Calu3 (cell line): ENCODE results near the gene EDAR. TPM values are rescaled to one million over a fixed set of nuclear protein-coding genes. Genes with fewer than 3 reads are reported as not detected.

Source experiments
- BruUV-seq: library from RNA; stranded (reverse); fragments of 400-500 nt; replicated peaks from 2 replicates; lab custom pipeline; 2021; lab: Mats Ljungman, UMichigan
- CTCF ChIA-PET: fragments of 300-600 bp; sonication (Branson Sonifier 250); formaldehyde crosslinking; loops from one replicate; lab custom pipeline; 2022; ENCODE audit warnings: antibody characterized with exemption; lab: Charles Lee
- DNase-seq: peaks from one replicate; pipeline ENCODE4 v3.0.0; 2022
- H3K27ac Mint-ChIP-seq: one replicate; pipeline ENCODE4 v1.8.0; 2022; ENCODE audit warnings: mixed read lengths; ENCODE audit not compliant: unreplicated experiment
- H3K27me3 Mint-ChIP-seq: one replicate; pipeline ENCODE4 v1.8.0; 2022; ENCODE audit warnings: mixed read lengths; ENCODE audit not compliant: unreplicated experiment
- H3K36me3 Mint-ChIP-seq: one replicate; pipeline ENCODE4 v1.8.0; 2022; ENCODE audit warnings: mild to moderate bottlenecking, moderate library complexity, mixed read lengths; ENCODE audit not compliant: insufficient read depth, unreplicated experiment
- H3K4me1 Mint-ChIP-seq: one replicate; pipeline ENCODE4 v1.8.0; 2022; ENCODE audit warnings: mild to moderate bottlenecking, low read depth, mixed read lengths; ENCODE audit not compliant: unreplicated experiment
- H3K4me3 Mint-ChIP-seq: one replicate; pipeline ENCODE4 v1.8.0; 2022; ENCODE audit warnings: mild to moderate bottlenecking, low read depth, moderate library complexity, mixed read lengths; ENCODE audit not compliant: unreplicated experiment
- H3K9me3 Mint-ChIP-seq: one replicate; pipeline ENCODE4 v1.8.0; 2022; ENCODE audit warnings: low read depth, mixed read lengths; ENCODE audit not compliant: unreplicated experiment
- intact Hi-C: fragments of 100-400 bp; cut with micrococcal nuclease; formaldehyde crosslinking; loops from one replicate; pipeline ENCODE4 v1.10.0; 2022; ENCODE audit not compliant: unreplicated experiment
- total RNA-seq: library from RNA; stranded (reverse); gene quantifications from 2 replicates; pipeline ENCODE4 v1.2.3, GENCODE V29; 2022
- TF ChIP-seq, protein P1 (sequence below): fragments of 200-600 bp; IDR thresholded peaks from one replicate; pipeline ENCODE4 v1.8.0; 2022; ENCODE audit warnings: antibody characterized with exemption; ENCODE audit not compliant: unreplicated experiment

EDAR gene
- total RNA-seq, 1 experiment from 2014 or later = not detected

DNA sequence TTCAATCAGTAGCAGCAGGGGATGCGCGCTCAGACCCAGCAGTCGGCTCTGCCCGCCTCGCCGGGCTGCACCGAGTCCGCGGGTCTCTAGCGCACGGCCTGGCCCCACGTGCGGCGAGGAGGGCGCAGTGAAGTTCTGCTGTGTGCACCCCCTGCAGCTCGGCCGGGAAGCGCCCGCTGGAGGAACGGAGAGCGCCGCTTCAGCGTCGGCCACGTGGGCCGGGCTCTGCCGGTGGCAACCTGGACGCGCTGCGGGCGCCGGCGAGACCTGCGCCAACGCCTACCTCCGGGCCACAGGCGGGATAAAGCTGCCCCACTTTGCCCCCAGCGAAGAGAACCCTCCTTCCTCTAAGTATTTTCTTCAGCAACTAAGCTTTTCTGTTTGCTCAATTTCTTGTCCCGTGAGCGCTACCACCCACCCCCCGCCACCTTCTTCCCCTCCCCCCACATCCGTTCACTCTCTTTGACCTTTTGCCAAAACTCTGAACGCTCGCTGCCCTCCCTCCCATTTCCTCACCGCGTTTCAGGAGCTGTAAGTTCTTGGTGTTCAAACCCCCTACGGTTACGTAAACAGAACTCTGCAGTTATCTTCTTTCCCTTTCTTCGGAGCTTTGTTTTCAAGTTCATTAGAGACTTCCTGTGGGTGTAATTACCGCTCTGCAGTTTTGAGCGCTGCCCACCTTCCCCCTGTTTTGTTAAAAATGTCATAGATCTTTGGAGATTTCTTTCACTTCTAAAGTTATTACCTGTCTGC is 42.6 kb upstream of the EDAR start:
- Mint-ChIP-seq H3K9me3 (no peaks in the 10 kb centered on the region), H3K36me3 (peaks cover 13% of the 10 kb centered on the region), H3K4me1 (no peaks in the 10 kb centered on the region), H3K4me3 (peak overlapping the region; percentile 60), H3K27ac (no peak overlapping the region), H3K27me3 (peaks cover 19% of the 10 kb centered on the region)
- CTCF ChIA-PET = interaction anchor here (0.6 to 0.9 kb wide), 2 partner anchors 30 to 43 kb away, joined by 3 to 4 read pairs; no protein-coding TSS in a partner anchor
- TF ChIP-seq, protein P1, sequence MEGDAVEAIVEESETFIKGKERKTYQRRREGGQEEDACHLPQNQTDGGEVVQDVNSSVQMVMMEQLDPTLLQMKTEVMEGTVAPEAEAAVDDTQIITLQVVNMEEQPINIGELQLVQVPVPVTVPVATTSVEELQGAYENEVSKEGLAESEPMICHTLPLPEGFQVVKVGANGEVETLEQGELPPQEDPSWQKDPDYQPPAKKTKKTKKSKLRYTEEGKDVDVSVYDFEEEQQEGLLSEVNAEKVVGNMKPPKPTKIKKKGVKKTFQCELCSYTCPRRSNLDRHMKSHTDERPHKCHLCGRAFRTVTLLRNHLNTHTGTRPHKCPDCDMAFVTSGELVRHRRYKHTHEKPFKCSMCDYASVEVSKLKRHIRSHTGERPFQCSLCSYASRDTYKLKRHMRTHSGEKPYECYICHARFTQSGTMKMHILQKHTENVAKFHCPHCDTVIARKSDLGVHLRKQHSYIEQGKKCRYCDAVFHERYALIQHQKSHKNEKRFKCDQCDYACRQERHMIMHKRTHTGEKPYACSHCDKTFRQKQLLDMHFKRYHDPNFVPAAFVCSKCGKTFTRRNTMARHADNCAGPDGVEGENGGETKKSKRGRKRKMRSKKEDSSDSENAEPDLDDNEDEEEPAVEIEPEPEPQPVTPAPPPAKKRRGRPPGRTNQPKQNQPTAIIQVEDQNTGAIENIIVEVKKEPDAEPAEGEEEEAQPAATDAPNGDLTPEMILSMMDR = no peak
- no TSS peak for BruUV-seq
- peak; percentile 46 for DNase-seq
- intact Hi-C loops = no loop called here

DNA sequence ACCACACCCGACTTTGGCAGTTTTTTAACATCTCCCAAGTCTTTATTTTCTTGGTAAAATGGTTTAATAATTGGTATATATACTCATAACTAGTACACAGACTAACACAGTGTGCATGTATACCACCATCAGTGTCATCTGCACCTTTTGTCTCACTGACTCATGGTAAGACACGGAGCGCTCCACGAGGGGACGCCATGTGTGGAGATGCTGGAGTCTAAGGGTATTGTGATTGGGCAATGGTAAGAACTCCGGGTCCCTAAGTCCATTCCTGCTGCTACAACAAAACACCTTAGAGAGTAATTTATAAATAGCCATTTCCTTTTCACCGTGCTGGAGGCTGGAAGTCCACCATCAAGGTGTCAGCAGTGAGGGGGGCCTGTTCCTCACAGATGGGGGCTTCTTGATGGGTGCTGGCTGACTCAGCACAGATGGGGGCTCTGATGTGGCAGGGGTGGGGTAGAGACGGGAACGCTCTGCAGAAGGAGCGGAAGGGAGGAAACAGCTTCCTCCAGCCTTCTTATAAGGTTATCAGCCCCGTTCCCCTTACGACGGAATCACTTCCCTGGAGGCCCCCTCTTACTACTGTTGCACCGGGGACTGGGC is 42.0 kb upstream of the EDAR start:
- H3K36me3 Mint-ChIP-seq = peaks cover 13% of the 10 kb centered on the region
- TF ChIP-seq, protein P1 = no peak
- no peak overlapping the region for H3K27ac Mint-ChIP-seq
- intact Hi-C loops = no loop called here
- CTCF ChIA-PET = no interaction called here
- H3K4me3 Mint-ChIP-seq = peak overlapping the region; percentile 60
- H3K9me3 Mint-ChIP-seq = no peaks in the 10 kb centered on the region
- H3K27me3 Mint-ChIP-seq = peaks cover 19% of the 10 kb centered on the region
- H3K4me1 Mint-ChIP-seq = no peaks in the 10 kb centered on the region
- BruUV-seq = no TSS peak
- DNase-seq = no peak

DNA sequence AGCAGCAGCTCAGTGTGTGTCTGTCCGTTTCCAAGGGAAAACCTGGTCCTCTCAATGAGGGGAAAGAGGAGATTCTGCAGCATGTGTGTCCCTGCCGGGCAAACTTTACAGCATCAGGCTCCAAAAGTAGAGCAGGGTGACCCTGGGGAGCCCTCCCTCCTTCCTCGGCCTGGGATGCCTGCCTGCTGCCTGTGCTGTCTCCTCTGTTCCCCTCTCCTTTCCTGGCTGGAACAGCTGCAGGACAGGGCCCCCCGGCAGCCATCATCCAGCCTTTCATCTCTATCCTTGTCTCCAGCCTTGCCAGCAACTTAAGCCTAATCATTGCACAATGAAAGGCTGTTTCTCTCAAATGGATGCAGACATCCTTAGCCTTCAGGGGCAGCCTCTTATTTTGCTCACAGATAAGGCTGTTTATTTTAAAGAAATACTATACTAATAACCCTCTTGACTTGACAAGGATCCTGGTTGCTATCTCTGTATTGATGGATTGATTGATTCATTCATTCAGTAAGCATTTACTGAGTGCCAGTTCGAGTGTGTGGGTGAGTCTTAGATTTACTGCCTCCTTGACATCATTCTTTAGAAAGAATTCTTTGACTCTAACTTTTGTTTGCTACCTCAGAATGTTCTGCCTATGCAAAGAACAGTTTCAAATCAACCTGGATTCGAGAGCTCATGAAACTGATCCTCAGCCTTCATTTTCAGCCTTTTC is 40.6 kb upstream of the EDAR start:
- no peak for DNase-seq
- Mint-ChIP-seq H3K4me3 (no peak overlapping the region), H3K4me1 (no peaks in the 10 kb centered on the region), H3K36me3 (peaks cover 13% of the 10 kb centered on the region), H3K27ac (no peak overlapping the region), H3K27me3 (peaks cover 11% of the 10 kb centered on the region), H3K9me3 (no peaks in the 10 kb centered on the region)
- intact Hi-C loops = no loop called here
- BruUV-seq = no TSS peak
- CTCF ChIA-PET = no interaction called here
- TF ChIP-seq, protein P1 = no peak

DNA sequence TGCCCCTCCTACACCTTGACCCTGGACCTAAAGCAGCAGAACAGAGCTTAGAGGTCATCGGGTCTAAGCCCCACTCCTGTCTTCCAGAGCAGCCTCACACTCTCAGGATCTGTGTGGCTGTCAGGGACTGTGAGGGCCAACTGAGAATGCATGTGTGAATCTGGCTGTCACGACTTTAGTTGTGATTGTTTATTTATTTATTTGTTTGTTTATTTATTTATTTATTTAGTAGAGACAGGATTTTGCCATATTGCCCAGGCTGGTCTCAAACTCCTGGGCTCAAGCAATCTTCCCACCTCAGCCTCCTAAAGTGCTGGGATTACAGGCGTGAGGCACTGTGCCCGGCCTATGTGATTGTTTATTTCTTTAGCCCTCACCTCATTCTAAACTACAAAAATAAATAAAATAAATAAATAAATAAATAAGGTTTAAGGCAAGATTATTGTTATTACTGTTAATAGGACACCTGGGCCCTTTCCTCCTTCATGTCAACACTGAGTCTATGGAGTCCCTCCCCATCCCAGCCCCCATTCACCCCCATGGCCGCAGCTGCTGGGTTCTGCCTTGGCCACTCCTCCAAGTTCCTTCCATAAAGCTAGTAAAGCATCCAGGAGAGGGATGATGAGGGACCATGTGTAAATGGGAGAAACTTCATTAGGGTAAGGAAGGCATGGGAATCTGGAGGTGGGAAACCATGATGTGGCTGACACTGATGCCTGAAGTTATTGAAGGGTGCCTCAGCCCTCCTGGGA is 39.9 kb upstream of the EDAR start:
- intact Hi-C loops = no loop called here
- no peak overlapping the region for H3K4me3 Mint-ChIP-seq
- no peak for DNase-seq
- H3K27me3 Mint-ChIP-seq = peaks cover 4% of the 10 kb centered on the region
- H3K4me1 Mint-ChIP-seq = no peaks in the 10 kb centered on the region
- no TSS peak for BruUV-seq
- no peak overlapping the region for H3K27ac Mint-ChIP-seq
- peaks cover 13% of the 10 kb centered on the region for H3K36me3 Mint-ChIP-seq
- TF ChIP-seq, protein P1 = no peak
- H3K9me3 Mint-ChIP-seq = no peaks in the 10 kb centered on the region
- CTCF ChIA-PET = no interaction called here
